ENCODE data around the gene NAV3. TPM values are rescaled to one million over a fixed set of nuclear protein-coding genes. Genes with fewer than 3 reads are reported as not detected.

NAV3 gene
- total RNA-seq, 1 experiment from 2014 or later: 4.1 TPM

GRCh38 chr12:77833329-77833728 lies 2.6 kb downstream of the NAV3 start:
- intact Hi-C loops (cut with micrococcal nuclease; ENCODE audit: unreplicated experiment): no loop called here
- TF ChIP-seq, protein P1, sequence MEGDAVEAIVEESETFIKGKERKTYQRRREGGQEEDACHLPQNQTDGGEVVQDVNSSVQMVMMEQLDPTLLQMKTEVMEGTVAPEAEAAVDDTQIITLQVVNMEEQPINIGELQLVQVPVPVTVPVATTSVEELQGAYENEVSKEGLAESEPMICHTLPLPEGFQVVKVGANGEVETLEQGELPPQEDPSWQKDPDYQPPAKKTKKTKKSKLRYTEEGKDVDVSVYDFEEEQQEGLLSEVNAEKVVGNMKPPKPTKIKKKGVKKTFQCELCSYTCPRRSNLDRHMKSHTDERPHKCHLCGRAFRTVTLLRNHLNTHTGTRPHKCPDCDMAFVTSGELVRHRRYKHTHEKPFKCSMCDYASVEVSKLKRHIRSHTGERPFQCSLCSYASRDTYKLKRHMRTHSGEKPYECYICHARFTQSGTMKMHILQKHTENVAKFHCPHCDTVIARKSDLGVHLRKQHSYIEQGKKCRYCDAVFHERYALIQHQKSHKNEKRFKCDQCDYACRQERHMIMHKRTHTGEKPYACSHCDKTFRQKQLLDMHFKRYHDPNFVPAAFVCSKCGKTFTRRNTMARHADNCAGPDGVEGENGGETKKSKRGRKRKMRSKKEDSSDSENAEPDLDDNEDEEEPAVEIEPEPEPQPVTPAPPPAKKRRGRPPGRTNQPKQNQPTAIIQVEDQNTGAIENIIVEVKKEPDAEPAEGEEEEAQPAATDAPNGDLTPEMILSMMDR (IDR thresholded peaks at IDR 0.05; ENCODE audit: unreplicated experiment): no peak
- Mint-ChIP-seq H3K4me1 (ENCODE audit: low read depth, unreplicated experiment) (no peaks in the 10 kb centered on the region), H3K4me3 (ENCODE audit: low read depth, unreplicated experiment) (no peak overlapping the region), H3K27me3 (ENCODE audit: unreplicated experiment) (no peaks in the 10 kb centered on the region), H3K27ac (ENCODE audit: unreplicated experiment) (no peak overlapping the region), H3K9me3 (ENCODE audit: low read depth, unreplicated experiment) (no peaks in the 10 kb centered on the region), H3K36me3 (ENCODE audit: insufficient read depth, unreplicated experiment) (no peaks in the 10 kb centered on the region)
- CTCF ChIA-PET: no interaction called here
- no peak for DNase-seq
- BruUV-seq (replicated peaks): no TSS peak

- intact Hi-C loops (cut with micrococcal nuclease; ENCODE audit: unreplicated experiment): no loop called here
- TF ChIP-seq, protein P1 (IDR thresholded peaks at IDR 0.05; ENCODE audit: unreplicated experiment): no peak
- Mint-ChIP-seq H3K4me3 (ENCODE audit: low read depth, unreplicated experiment) (no peak overlapping the region), H3K27ac (ENCODE audit: unreplicated experiment) (no peak overlapping the region), H3K9me3 (ENCODE audit: low read depth, unreplicated experiment) (no peaks in the 10 kb centered on the region), H3K4me1 (ENCODE audit: low read depth, unreplicated experiment) (no peaks in the 10 kb centered on the region), H3K27me3 (ENCODE audit: unreplicated experiment) (no peaks in the 10 kb centered on the region), H3K36me3 (ENCODE audit: insufficient read depth, unreplicated experiment) (no peaks in the 10 kb centered on the region)
- no TSS peak for BruUV-seq (replicated peaks)
- CTCF ChIA-PET: no interaction called here
- no peak for DNase-seq
Measured at GRCh38 chr12:77834618-77835017, 3.9 kb downstream of the NAV3 start.

GRCh38 chr12:77835969-77836368 lies 5.3 kb downstream of the NAV3 start:
- Mint-ChIP-seq H3K4me1 (ENCODE audit: low read depth, unreplicated experiment) (no peaks in the 10 kb centered on the region), H3K27me3 (ENCODE audit: unreplicated experiment) (no peaks in the 10 kb centered on the region), H3K27ac (ENCODE audit: unreplicated experiment) (no peak overlapping the region), H3K36me3 (ENCODE audit: insufficient read depth, unreplicated experiment) (no peaks in the 10 kb centered on the region), H3K9me3 (ENCODE audit: low read depth, unreplicated experiment) (no peaks in the 10 kb centered on the region), H3K4me3 (ENCODE audit: low read depth, unreplicated experiment) (no peak overlapping the region)
- no peak for DNase-seq
- TF ChIP-seq, protein P1 (IDR thresholded peaks at IDR 0.05; ENCODE audit: unreplicated experiment): no peak
- intact Hi-C loops (cut with micrococcal nuclease; ENCODE audit: unreplicated experiment): no loop called here
- CTCF ChIA-PET: no interaction called here
- BruUV-seq (replicated peaks): no TSS peak

GRCh38 chr12:77837876-77838291 lies 7.2 kb downstream of the NAV3 start:
- TF ChIP-seq, protein P1 (IDR thresholded peaks at IDR 0.05; ENCODE audit: unreplicated experiment): no peak
- Mint-ChIP-seq H3K27ac (ENCODE audit: unreplicated experiment) (no peak overlapping the region), H3K9me3 (ENCODE audit: low read depth, unreplicated experiment) (no peaks in the 10 kb centered on the region), H3K4me1 (ENCODE audit: low read depth, unreplicated experiment) (peaks cover 18% of the 10 kb centered on the region), H3K27me3 (ENCODE audit: unreplicated experiment) (no peaks in the 10 kb centered on the region), H3K36me3 (ENCODE audit: insufficient read depth, unreplicated experiment) (no peaks in the 10 kb centered on the region), H3K4me3 (ENCODE audit: low read depth, unreplicated experiment) (no peak overlapping the region)
- no peak for DNase-seq
- CTCF ChIA-PET: no interaction called here
- intact Hi-C loops (cut with micrococcal nuclease; ENCODE audit: unreplicated experiment): no loop called here
- BruUV-seq (replicated peaks): no TSS peak

All from Calu3 (cell line).